ENCODE measurements around the gene GATAD2B.
"Not testable (repeated sequence)": the region's sequence is repeated elsewhere in the genome, so short reads cannot be mapped to it uniquely, and the experiment has no call there.

Gene GATAD2B

DNA sequence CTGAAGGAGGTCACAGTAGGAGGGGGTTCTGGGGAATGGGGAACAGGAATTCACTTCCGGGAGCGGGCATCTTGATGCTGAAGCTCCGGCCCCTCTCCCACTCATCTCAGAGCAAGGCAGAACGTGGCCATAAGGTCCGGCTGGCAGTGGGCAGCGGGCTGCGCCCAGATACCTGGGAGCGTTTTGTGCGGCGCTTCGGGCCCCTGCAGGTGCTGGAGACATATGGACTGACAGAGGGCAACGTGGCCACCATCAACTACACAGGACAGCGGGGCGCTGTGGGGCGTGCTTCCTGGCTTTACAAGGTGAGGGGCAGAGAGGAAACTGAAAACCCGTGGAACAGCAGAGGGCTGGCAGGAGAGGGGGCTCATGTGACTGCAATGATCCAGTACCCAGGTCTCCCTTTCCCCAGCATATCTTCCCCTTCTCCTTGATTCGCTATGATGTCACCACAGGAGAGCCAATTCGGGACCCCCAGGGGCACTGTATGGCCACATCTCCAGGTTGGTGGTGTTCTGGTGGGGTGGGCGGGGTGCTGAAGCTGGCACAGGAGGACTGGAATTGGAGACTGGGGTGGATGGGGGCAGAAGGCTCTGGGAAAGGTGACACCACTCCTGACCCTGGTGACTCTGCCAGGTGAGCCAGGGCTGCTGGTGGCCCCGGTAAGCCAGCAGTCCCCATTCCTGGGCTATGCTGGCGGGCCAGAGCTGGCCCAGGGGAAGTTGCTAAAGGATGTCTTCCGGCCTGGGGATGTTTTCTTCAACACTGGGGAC lies 144.5 kb downstream of the GATAD2B start:
- no peak for DNase-seq (ENCODE audit: low spot score)

DNA sequence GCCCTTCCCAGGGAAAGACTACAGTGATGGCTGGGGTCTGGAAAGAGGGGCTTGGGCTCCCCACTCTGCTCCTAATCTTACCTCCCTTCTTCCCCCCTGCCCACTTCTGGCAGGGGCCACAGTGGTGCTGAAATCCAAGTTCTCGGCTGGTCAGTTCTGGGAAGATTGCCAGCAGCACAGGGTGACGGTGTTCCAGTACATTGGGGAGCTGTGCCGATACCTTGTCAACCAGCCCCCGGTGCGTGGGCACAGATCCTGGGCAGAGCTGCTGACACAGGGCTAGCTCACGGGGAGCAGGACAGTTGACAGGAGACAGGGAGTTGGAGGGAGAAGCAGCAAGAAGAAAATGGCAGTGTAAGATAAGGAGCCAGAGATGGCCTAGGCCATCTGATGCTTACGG lies 145.1 kb downstream of the GATAD2B start:
- DNase-seq (ENCODE audit: low spot score) = no peak

DNA sequence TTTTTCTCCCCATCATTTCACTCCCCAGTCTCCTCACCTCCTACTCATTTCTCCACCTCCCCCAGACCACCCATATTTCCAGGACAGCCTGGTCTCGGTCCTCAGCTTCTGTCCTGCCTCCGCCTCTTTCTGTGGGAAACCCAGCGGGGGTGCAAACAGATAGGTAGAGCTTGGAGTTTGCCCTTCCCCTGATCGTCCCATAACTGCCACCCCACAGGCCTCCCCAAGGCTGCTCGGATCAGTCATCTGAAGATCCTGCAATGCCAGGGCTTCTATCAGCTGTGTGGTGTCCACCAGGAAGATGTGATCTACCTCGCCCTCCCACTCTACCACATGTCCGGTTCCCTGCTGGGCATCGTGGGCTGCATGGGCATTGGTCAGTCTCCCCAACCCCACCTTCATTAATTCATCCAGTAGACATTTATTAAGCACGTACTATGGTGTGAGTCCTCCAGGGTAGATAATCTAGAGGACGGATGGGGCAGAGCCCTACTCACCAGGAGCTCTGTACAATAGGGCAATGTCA lies 145.9 kb downstream of the GATAD2B start:
- DNase-seq (ENCODE audit: low spot score) = no peak

DNA sequence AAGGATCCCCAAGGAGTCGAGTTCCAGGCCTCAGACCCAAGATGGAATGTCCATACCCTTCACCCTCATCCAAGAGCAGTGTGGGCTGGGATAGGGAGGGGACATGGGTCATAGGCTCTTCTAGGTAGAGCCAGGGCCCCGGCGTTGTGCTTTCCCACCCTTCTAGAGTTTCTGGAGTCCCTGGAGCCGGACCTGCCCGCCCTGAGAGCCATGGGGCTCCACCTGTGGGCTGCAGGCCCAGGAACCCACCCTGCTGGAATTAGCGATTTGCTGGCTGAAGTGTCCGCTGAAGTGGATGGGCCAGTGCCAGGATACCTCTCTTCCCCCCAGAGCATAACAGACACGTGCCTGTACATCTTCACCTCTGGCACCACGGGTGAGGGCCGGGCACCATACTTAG lies 146.4 kb downstream of the GATAD2B start:
- no peak for DNase-seq (ENCODE audit: low spot score)

DNA sequence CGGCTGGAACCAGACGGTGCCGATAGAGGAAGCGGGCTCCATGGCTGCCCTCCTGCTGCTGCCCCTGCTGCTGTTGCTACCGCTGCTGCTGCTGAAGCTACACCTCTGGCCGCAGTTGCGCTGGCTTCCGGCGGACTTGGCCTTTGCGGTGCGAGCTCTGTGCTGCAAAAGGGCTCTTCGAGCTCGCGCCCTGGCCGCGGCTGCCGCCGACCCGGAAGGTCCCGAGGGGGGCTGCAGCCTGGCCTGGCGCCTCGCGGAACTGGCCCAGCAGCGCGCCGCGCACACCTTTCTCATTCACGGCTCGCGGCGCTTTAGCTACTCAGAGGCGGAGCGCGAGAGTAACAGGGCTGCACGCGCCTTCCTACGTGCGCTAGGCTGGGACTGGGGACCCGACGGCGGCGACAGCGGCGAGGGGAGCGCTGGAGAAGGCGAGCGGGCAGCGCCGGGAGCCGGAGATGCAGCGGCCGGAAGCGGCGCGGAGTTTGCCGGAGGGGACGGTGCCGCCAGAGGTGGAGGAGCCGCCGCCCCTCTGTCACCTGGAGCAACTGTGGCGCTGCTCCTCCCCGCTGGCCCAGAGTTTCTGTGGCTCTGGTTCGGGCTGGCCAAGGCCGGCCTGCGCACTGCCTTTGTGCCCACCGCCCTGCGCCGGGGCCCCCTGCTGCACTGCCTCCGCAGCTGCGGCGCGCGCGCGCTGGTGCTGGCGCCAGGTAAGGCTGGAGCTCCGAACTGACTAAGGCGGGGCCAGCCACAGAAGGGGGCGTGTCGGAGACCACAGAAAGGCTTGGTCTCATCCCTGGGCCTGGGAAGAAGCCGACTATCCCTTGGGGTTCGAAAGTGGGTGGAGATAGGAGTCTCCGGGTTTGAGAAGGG lies 147.1 kb downstream of the GATAD2B start:
- DNase-seq (ENCODE audit: low spot score) = peak; percentile 47

DNA sequence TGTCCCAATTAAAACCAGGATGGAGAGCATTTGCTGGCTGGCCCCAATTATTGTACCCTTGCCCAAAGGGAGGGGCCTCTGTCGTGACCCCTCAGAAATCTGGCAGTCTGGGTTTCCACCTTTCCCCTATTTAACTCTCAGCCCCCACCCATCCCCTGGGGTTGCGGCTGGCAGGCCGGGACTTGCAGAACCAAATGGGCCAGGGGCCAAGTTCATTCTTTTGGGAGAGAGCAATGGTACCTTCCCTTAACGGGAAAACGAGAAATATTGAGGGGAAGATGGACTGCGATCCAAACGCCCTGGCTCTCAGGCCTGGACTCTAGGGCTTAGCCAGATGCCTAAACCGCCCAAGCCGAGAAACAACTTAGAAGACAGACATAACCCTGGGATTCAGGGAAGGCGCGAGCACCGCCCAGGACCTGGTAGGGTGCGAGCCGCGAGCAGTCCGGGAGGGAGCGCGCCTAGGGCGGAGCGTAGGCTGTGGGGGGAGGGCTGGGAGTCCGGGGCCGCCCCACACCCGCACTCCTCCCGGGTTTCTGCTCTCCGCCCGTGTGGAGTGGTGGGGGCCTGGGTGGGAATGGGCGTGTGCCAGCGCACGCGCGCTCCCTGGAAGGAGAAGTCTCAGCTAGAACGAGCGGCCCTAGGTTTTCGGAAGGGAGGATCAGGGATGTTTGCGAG lies 147.9 kb downstream of the GATAD2B start, which contains the start of gene SLC27A3:
SLC27A3 (plus strand) TSS at position 628 of the 678 bp plus-strand sequence. CDS start 91 bp downstream, outside the sequence.
- peak; percentile 57 for DNase-seq (ENCODE audit: low spot score)

DNA sequence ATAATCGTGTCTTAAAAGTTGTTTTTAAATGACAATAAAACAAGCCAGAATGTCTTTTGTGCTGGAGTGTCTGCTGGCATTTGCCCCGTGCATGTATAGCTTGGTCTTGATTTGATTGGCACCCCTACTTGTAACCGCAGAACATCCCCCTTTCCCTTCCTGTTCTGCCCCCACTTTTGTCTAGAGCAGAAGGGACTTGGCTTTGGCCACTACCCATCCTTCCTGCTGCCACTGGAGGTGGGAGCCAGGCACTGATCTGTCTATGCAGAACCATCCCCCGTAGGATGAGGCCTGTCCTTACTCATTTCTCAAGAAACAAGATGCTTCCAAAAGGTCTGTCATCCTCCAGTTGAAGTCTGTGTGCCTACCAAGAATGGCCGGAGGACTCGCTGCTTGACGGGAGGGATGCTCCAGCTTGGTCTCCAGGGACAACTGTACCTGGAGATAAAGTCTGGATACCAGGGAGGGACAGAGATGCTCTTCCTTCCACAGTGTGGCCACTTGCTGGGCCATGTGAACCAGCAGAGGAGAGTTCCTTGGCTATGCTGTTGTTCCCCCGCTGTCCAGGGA lies 148.7 kb downstream of the GATAD2B start:
- no peak for DNase-seq (ENCODE audit: low spot score)

DNA sequence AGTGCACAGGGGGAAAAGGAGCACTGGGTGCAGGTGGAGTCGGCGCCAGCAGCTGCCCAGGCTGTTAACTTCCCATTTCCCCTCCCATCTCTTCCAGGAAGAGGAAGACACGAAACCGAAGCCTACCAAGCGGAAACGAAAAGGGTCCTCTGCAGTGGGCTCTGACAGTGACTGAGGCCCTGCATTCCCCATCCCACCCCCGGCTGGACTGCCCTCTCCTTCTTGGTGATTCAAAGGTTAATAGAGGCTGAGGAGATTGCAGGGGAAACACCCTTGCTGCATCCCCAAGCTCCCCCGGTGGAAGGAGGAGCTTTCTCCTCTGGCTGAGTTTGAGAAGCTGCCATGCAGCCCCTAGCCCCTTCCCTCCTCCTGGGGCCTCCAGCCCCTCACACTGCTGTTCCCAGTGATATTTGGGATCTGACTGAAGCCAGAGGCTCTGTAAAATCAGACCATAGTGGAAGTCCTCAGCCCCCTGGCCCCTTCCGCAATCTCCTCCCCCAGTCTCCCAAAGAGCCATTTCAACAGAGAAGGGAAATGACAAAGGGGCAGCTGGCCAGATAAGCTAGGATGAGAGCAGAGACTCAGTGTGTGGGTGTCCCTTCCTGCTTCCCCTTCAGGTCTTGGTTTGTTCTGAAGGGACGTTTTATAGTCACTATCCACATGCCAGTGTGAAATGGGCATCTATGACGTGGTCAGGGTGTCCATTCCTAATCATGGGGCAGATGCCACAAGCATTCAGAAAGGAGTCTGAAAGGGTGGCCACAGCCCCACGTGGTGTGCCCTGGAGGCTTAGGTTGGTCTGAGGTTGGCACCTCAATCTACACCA lies 149.5 kb downstream of the GATAD2B start:
- DNase-seq (ENCODE audit: low spot score) = no peak

DNA sequence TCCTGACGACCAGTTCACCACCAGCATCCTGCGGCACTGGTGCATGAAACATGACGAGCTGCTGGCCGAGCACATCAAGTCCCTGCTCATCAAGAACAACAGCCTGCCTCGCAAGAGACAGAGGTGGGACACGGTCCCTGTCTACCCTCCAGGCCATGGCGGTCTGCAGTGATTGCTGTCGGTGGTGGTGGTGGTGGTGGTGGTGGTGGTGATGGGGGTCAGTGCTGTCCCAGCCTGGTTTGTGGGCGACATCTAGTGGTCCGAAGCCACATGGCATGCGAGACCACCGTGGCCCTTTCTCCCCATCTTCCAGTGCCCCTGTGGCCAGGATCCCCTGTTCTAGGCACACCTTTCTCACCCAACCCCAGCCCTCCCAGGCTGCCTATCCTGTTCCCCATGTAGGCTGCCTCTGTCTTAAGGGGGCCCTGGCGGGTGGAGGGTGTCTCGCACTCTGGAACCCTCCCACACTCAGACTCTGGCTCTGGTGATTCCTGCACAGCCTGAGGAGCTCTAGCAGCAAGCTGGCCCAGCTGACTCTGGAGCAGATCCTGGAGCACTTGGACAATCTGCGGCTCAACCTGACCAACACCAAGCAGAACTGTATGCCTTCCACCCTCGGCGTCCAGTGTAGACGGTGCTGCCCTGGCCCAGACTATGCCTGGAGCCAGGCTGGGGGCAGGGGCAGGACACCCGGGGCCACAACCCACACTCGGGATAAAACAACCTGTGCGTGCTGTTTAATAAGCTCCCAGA lies 150.8 kb downstream of the GATAD2B start:
- no peak for DNase-seq (ENCODE audit: low spot score)

DNA sequence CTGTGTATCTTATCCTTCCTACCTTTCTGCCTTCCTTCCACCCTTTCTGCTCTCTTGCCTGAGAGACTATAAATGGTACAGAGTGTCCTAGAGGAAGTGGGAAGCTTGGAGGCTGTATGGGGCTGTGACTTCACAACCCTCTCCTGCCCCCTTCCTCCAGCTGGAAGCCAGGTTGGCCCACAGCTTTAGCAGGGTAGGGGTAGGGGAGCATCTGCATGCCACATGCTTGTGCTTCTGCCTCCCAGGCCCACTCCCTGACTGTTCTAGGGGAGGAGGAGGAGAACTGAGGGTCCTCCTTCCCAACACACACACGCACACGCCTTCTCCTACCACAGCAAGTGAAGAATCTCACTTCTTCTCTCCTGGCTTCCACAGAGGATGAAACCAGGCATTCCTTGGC lies 151.5 kb downstream of the GATAD2B start:
- no peak for DNase-seq (ENCODE audit: low spot score)

DNA sequence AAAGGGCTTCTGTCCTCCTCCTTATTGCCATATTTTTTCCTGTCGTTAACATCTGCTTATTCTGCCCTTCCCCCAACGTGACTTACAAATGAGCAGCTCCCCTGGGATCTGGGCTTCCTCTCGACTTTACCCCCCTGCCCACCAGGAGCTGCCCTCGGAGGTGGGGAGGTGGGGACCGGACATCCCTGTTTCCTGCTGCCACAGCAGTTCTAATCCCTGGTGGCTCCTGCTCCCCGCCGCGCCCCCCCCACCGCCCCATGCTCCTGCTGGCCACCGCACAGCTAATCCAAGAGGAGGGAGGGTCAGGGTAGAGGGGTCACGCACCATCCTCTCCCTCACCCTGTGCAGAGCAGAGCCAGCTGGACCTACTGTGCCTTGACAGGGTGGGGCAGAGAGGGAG lies 152.0 kb downstream of the GATAD2B start:
- no peak for DNase-seq (ENCODE audit: low spot score)

DNA sequence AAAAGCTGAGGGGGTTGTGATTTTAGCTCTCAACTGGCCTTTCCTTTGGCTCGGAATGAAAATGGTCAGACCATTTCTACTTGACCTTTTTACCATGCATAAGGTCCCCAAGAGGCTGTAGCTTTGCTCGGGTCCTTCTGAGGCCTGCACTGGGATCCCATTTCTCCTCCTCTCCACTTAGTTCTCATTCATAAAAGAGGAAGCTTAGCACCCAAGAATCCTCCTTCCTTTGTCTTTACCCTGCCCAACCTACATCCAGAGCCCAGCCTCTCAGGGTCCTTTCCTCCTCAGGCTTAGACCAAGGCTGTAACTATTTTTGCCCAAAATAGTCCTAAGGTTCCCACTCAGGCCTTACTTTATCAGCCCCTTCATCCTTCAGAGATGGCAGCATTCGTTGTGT lies 153.6 kb downstream of the GATAD2B start:
- no peak for DNase-seq (ENCODE audit: low spot score)

DNA sequence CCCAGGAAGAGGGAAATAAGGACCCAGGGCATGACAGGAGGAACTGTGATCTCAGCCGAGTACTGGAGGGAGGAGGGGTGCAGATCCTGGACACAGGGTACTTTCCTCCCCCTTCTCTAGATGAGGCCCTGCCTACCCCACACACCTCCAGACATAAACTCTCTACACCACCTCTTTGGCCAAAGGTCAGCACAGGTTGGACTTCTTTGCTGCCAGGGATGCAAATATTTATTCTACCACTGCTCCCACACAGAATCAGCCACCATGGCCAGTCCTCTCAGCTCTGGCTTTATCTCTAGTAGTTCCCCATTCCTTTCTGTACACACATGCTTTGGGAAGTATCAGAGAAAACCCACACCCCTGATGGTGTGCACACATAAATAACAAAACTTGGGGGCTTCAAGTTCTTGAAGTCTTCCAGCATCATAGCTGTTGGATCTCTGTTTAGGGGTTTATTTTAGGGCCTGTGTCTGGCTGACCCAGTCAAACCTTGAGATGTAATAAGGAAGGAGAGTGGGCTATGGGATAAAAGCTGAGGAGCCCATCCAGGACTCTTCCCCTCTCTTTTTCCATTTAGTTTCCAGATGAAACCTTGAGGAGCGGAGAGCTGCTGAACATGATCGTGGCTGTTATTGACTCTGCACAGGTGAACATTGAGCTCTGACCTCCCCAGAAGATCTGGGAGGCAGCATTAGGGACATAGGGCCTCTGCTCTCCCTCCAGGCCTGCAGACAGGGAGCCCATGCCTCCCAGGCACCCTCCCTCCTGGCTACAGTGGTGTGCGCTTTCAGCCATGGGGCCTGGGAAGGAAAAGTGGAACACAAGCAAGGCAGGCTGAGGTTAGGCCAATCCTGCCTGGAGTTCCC lies 154.2 kb downstream of the GATAD2B start:
- no peak for DNase-seq (ENCODE audit: low spot score)

DNA sequence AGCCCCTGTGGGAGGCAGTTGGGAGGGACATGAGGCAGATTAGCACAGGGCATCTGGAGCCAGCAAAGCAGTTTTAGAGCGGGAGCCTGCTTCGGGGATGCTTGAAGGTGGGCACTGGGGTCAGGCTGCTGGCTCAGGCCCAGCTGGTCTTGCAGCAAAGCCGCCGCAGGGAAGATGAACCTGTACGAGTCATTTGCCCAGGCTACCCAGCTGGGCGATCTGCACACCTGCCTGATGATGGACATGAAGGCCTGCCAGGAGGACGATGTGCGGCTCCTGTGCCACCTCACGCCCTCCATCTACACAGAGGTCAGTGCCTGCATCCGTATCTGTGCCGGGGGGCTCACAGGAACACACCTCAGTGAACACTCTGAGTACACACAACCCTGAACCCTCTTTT lies 155.3 kb downstream of the GATAD2B start:
- no peak for DNase-seq (ENCODE audit: low spot score)

DNA sequence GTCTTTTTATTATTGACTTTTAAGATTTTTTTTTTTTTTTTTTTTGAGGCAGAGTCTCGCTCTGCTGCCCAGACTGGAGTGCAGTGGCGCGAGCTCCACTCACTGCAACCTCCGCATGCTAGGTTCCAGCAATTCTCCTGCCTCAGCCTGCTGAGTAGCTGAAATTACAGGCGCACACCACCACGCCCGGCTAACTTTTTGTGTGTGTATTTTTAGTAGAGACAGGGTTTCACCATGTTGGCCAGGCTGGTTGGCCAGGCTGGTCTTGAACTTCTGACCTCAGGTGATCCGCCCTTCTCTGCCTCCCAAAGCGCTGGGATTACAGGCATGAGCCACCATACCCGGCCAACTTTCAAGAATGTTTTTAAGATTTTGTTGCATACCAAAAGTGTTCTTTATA lies 156.1 kb downstream of the GATAD2B start:
- not testable (repeated sequence) for DNase-seq (ENCODE audit: low spot score)

DNA sequence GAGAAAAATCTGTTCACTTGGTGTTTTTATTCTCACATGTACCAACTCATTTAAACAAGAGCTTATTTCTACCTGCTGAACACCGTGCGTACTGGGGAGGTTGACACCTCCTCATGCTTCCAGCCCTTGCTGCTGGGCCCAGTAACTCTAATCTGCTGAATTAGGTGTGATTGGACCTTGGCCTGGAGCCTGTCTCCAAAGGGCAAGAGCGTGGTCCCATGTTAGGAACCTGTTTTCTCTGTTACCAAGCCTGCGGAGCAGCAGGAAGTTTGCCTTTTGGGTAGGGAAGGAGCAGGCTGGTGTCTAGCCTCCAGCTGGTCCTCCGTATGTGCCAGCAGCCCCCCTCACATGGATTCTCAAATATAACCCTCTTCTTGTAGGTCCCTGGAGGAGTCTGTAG lies 158.5 kb downstream of the GATAD2B start:
- no peak for DNase-seq (ENCODE audit: low spot score)

DNA sequence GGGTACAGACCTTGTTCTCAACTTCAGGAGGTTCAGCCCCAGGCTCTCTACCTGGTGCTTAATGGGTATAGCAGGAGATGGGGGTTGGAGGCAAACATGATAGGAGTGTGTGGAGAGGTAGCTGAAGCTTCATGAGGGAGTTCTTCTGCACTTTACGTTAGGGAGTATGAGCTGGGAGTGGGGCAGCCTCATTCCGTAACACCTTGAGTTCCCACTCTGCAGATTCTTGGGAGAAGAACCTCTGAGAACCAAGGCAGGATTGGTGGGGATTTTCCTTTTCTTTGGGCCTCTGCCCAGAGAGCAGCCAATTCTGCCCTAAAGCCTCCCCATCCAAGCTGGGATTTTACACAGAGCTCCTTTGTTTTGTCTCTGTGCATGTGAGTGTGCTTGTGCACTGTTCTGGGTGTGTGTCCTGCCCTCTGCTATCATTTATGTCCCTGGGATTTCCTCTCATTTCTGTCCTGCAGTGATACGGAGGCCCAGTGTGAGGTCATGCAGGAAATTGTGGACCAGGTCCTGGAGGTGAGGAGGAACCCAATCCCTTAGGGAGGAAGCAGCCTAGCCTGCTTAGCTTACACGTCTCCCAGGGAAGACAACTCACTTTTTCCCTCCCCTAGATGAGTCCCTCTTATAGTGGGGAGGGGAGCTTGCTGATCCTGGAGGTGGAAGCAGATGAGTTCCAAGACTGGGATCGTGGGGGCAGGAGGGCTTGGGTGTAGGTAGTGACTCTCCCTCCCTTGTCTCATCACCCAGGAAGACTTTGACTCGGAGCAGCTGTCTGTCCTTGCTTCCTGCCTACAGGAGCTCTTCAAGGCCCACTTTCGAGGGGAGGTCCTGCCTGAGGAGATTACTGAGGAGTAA lies 159.2 kb downstream of the GATAD2B start:
- DNase-seq (ENCODE audit: low spot score) = no peak

DNA sequence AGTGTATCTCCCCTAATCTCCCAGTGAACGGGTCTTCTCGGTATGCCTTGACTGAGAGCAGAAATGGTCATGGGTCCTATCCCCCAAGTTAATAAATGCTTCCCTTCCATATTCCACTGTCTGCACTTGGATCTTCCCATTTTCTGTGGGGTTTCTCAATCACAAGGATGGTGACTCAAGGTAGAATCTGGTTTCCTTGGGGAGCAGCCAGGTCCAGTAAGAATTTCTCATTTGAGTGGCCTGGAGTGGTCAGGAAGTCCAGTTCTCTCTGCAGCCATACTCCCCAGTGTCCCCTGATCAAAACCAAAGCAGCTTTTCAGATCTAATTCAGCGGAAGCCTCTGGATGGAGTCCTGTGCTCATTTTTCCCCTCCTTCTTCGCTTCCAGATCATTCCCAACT lies 162.3 kb downstream of the GATAD2B start:
- no peak for DNase-seq (ENCODE audit: low spot score)

Data from hepatic stellate cell (primary cell).